HL-60/S4 treated with phorbol 12-myristate 13-acetate at 8.2 ng/mL for 4 days and 3 days (cell line): ENCODE measurements around the gene SERPINA3.
"Not testable (repeated sequence)": the region's sequence is repeated elsewhere in the genome, so short reads cannot be mapped to it uniquely, and the experiment has no call there.

Experiments
- in situ Hi-C: fragments of 300-500 bp; cut with MboI; formaldehyde crosslinking; loops from 2 replicates; pipeline ENCODE4 v1.15.0; 2022; ENCODE audit warnings: low sequenced_read_pairs

Gene SERPINA3

GRCh38 chr14:94631050-94631449 lies 18.9 kb downstream of the SERPINA3 start:
- in situ Hi-C loops, result no loop called here

- in situ Hi-C loops, result no loop called here
Measured at GRCh38 chr14:94631536-94632304, 19.5 kb downstream of the SERPINA3 start.

- in situ Hi-C loops, result no loop called here
Measured at GRCh38 chr14:94632305-94632590, 20.1 kb downstream of the SERPINA3 start.

- in situ Hi-C loops, result no loop called here
Measured at GRCh38 chr14:94633121-94633520, 20.9 kb downstream of the SERPINA3 start.

GRCh38 chr14:94635154-94635553 lies 23.0 kb downstream of the SERPINA3 start:
- in situ Hi-C loops, result no loop called here

GRCh38 chr14:94636744-94637412 lies 24.7 kb downstream of the SERPINA3 start:
- in situ Hi-C loops, result no loop called here

GRCh38 chr14:94637814-94638213 lies 25.6 kb downstream of the SERPINA3 start:
- in situ Hi-C loops, result not testable (repeated sequence)

GRCh38 chr14:94638339-94638738 lies 26.1 kb downstream of the SERPINA3 start:
- in situ Hi-C loops, result no loop called here

- in situ Hi-C loops, result no loop called here
Measured at GRCh38 chr14:94638961-94639817, 27.0 kb downstream of the SERPINA3 start.

- in situ Hi-C loops, result no loop called here
Measured at GRCh38 chr14:94640721-94641631, 28.8 kb downstream of the SERPINA3 start.

- in situ Hi-C loops, result no loop called here
Measured at GRCh38 chr14:94641632-94641955, 29.4 kb downstream of the SERPINA3 start.

GRCh38 chr14:94643316-94644101 lies 31.3 kb downstream of the SERPINA3 start:
- in situ Hi-C loops, result no loop called here

GRCh38 chr14:94644102-94644535 lies 31.9 kb downstream of the SERPINA3 start:
- in situ Hi-C loops, result no loop called here

GRCh38 chr14:94646066-94646465 lies 33.9 kb downstream of the SERPINA3 start:
- in situ Hi-C loops, result no loop called here

GRCh38 chr14:94646481-94646880 lies 34.3 kb downstream of the SERPINA3 start:
- in situ Hi-C loops, result no loop called here

- in situ Hi-C loops, result no loop called here
Measured at GRCh38 chr14:94648801-94649200, 36.6 kb downstream of the SERPINA3 start.

- in situ Hi-C loops, result no loop called here
Measured at GRCh38 chr14:94649543-94650443, 37.6 kb downstream of the SERPINA3 start.

GRCh38 chr14:94650444-94650775 lies 38.2 kb downstream of the SERPINA3 start:
- in situ Hi-C loops, result no loop called here
